ENCODE measurements around the gene AP2A2. TPM values are rescaled to one million over a fixed set of nuclear protein-coding genes. Genes with fewer than 3 reads are reported as not detected.

The AP2A2 gene
- total and polyA plus RNA-seq, 8 donors, result 40.0 to 60.2 (median 50.6) TPM

DNA sequence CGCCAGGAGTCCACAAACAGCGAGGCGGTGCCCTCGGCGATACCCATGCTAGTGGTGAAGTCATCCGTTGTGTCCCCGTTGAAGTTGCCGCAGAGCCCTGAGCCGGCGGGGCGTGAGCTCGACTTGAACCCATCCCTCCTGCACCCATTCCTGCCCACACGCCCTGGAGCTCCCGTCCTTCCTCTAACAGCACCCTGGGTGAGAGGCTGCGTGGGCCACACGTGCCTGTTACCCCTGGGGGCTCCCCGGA lies 102.5 kb downstream of the AP2A2 start:
- peaks cover 0 to 1% (median under 1%) of the 10 kb centered on the region in 3 donors for H3K4me1 ChIP-seq
- DNase-seq (no peak), FAIRE-seq (no peak), ATAC-seq (no peak)
- 87 to 95% methylated on average over 17 of the region's 17 CpGs for WGBS, 2 donors
- no peak for TF ChIP-seq CTCF (IDR thresholded peaks at IDR 0.05)
- intact Hi-C loops (cut with DNase I), result no loop called here
- no peaks in the 10 kb centered on the region for H3K9me3 ChIP-seq
- H3K27ac ChIP-seq, result no peak overlapping the region
- no peaks in the 10 kb centered on the region for H3K27me3 ChIP-seq
- H3K4me3 ChIP-seq, result no peak overlapping the region
- H3K36me3 ChIP-seq, result no peaks in the 10 kb centered on the region

- Histone ChIP-seq H3K4me3 (no peak overlapping the region), H3K4me1 (peaks cover 3 to 5% (median 5%) of the 10 kb centered on the region in 3 donors), H3K9me3 (no peaks in the 10 kb centered on the region), H3K27me3 (no peaks in the 10 kb centered on the region), H3K27ac (no peak overlapping the region), H3K36me3 (no peaks in the 10 kb centered on the region)
- no peak for ATAC-seq
- TF ChIP-seq CTCF (IDR thresholded peaks at IDR 0.05), result no peak
- FAIRE-seq, result no peak
- intact Hi-C loops (cut with DNase I), result no loop called here
- peak in 2 of 6 donors; percentile 31 to 56 for DNase-seq
- WGBS, 2 donors, result 83 to 85% methylated on average over 14 of the region's 14 CpGs
Measured at GRCh38 chr11:1028616-1029015, 102.9 kb downstream of the AP2A2 start.

DNA sequence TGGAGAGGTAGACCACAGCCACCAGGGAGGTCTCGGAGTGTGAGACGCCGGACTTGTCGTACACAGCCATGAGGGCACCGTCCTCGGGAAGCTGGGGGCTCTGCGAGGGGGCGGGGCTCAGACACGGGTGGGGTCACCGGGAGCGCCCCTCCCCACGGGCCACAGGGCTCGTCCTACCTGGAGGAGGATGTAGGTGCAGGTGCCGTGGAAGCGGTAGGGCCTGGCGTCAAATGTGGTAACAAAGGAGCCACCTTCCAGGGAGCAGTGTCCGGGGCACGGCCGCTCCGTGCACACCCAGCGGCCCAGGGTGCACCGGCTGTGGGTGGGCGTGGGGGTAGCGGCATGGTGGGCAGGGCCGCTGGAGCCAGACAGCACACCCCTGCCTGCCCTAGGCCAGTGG lies 103.4 kb downstream of the AP2A2 start:
- H3K4me1 ChIP-seq, result peaks cover 7 to 9% (median 8%) of the 10 kb centered on the region in 3 donors
- intact Hi-C loops (cut with DNase I), result no loop called here
- no peak overlapping the region for H3K27ac ChIP-seq
- no peak for TF ChIP-seq CTCF (IDR thresholded peaks at IDR 0.05)
- H3K4me3 ChIP-seq, result no peak overlapping the region
- H3K36me3 ChIP-seq, result no peaks in the 10 kb centered on the region
- no peaks in the 10 kb centered on the region for H3K9me3 ChIP-seq
- ATAC-seq, result no peak
- WGBS, 2 donors, result 75 to 86% methylated on average over 24 to 25 of the region's 25 CpGs
- DNase-seq, result peak in 1 of 6 donors; percentile 81
- H3K27me3 ChIP-seq, result no peaks in the 10 kb centered on the region
- FAIRE-seq, result no peak

DNA sequence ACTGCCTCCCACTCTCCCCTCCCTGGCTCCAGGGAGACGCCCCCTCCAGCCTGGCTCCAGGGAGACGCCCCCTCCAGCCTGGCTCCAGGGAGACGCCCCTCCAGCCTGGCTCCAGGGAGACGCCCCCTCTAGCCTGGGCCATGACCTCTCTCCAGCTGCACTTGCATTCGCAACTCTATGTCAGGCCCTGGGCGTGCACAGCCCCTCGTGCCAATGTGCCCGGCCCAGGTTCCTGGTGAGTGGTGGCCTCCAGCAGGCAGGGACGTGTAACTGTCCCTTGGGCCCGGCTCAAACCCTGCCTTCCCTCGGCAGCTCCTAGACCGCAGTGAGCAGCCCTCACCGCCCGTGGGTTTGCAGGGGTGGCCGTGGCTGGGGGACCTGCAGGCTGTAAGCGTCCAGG lies 104.0 kb downstream of the AP2A2 start:
- Histone ChIP-seq H3K4me1 (peaks cover 13 to 15% (median 13%) of the 10 kb centered on the region in 3 donors), H3K27ac (no peak overlapping the region), H3K36me3 (no peaks in the 10 kb centered on the region), H3K9me3 (no peaks in the 10 kb centered on the region), H3K4me3 (no peak overlapping the region), H3K27me3 (no peaks in the 10 kb centered on the region)
- TF ChIP-seq CTCF (IDR thresholded peaks at IDR 0.05), result no peak
- FAIRE-seq, result no peak
- WGBS, 2 donors, result 72 to 89% methylated on average over 14 to 16 of the region's 16 CpGs
- ATAC-seq, result no peak
- intact Hi-C loops (cut with DNase I), result no loop called here
- peak in 1 of 6 donors; percentile 79 for DNase-seq

GRCh38 chr11:1030086-1030485 lies 104.4 kb downstream of the AP2A2 start:
- ATAC-seq, result no peak
- no peak for TF ChIP-seq CTCF (IDR thresholded peaks at IDR 0.05)
- DNase-seq, result peak in 1 of 6 donors; percentile 73
- no peak for FAIRE-seq
- H3K4me3 ChIP-seq, result no peak overlapping the region
- intact Hi-C loops (cut with DNase I), result no loop called here
- peaks cover 13 to 19% (median 18%) of the 10 kb centered on the region in 3 donors for H3K4me1 ChIP-seq
- H3K36me3 ChIP-seq, result no peaks in the 10 kb centered on the region
- no peaks in the 10 kb centered on the region for H3K27me3 ChIP-seq
- 69 to 79% methylated on average over 13 to 16 of the region's 16 CpGs for WGBS, 2 donors
- H3K9me3 ChIP-seq, result no peaks in the 10 kb centered on the region
- no peak overlapping the region for H3K27ac ChIP-seq

Data from pancreas (tissue), 10 donors.